Endothelial cell (in vitro differentiated cells): ENCODE measurements around the gene ICAM2. TPM values are rescaled to one million over a fixed set of nuclear protein-coding genes. Genes with fewer than 3 reads are reported as not detected.
A peak's percentile ranks its signal among the peaks of the same experiment; 100 is the strongest.

Experiments
- DNase-seq: peaks from one replicate; pipeline ENCODE4 v3.0.0; 2021; ENCODE audit warnings: low spot score
- H3K27ac Mint-ChIP-seq: one replicate; pipeline ENCODE4 v1.8.0; 2021; ENCODE audit warnings: mixed read lengths, inconsistent platforms; ENCODE audit not compliant: unreplicated experiment
- H3K27me3 Mint-ChIP-seq: one replicate; pipeline ENCODE4 v1.8.0; 2021; ENCODE audit warnings: mild to moderate bottlenecking, moderate library complexity, mixed read lengths, inconsistent platforms; ENCODE audit not compliant: unreplicated experiment
- H3K36me3 Mint-ChIP-seq: one replicate; pipeline ENCODE4 v1.8.0; 2021; ENCODE audit warnings: mild to moderate bottlenecking, low read depth, mixed read lengths, inconsistent platforms; ENCODE audit not compliant: unreplicated experiment
- H3K4me1 Mint-ChIP-seq: one replicate; pipeline ENCODE4 v1.8.0; 2021; ENCODE audit warnings: mild to moderate bottlenecking, mixed read lengths, inconsistent platforms; ENCODE audit not compliant: unreplicated experiment
- H3K4me3 Mint-ChIP-seq: one replicate; pipeline ENCODE4 v1.8.0; 2021; ENCODE audit warnings: mild to moderate bottlenecking, mixed read lengths, inconsistent platforms; ENCODE audit not compliant: unreplicated experiment
- H3K9me3 Mint-ChIP-seq: one replicate; pipeline ENCODE4 v1.8.0; 2021; ENCODE audit warnings: mixed read lengths, inconsistent platforms; ENCODE audit not compliant: unreplicated experiment
- total RNA-seq: library from RNA; stranded (reverse); fragmentation: NEBNext Ultra II Directional; extraction: Animal tissue kit (Norgen Biotek cat#: 25700); gene quantifications from one replicate; pipeline ENCODE4 v1.2.1, GENCODE V29; 2021; ENCODE audit not compliant: unreplicated experiment
- TF ChIP-seq, protein P1 (sequence below): fragments of 200-600 bp; sonication (generic); IDR thresholded peaks from one replicate; pipeline ENCODE4 v1.5.0; 2021; ENCODE audit warnings: antibody characterized with exemption; ENCODE audit not compliant: unreplicated experiment

ICAM2 gene
- total RNA-seq, 1 donor from 2014 or later: 52.1 TPM

DNA sequence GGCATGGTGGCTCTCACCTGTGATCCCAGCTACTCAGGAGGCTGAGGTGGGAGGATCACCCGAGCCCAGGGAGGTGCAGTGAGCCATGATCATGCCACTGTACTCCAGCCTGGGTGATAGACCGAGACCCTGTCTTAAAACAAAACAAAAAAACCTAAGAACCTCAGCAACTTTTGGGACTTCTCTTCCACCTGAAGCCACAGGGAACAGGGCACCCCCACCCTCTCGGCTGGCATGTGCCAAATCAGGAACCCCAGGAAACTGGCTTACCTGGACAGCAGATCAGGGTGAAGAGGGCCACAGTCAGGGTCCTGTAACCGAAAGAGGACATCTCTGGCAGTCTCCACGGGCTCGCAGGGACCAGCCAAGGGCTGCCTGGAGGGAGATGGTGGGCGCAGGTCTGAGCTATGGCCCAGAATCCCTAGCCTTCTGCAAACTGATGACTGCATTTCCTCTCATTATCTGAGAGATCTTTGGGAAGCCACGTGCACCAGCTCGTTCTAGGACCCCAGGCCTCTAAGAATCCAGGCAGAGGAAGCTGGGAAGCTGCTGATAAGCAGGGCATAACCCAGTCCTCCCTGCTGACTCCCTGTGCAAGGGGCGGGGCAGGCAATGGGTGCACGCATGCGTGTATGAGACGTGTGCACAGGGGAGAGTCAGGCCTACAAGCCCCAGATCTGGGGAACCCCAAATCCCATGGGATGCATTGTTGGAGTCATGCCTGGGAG, 13.9 kb downstream of the ICAM2 start:
- Mint-ChIP-seq H3K9me3 (no peaks in the 10 kb centered on the region), H3K27me3 (peaks cover 10% of the 10 kb centered on the region), H3K36me3 (peaks cover 17% of the 10 kb centered on the region), H3K4me3 (peak overlapping the region; percentile 25), H3K4me1 (peaks cover 50% of the 10 kb centered on the region), H3K27ac (peak overlapping the region; percentile 75)
- TF ChIP-seq, protein P1, sequence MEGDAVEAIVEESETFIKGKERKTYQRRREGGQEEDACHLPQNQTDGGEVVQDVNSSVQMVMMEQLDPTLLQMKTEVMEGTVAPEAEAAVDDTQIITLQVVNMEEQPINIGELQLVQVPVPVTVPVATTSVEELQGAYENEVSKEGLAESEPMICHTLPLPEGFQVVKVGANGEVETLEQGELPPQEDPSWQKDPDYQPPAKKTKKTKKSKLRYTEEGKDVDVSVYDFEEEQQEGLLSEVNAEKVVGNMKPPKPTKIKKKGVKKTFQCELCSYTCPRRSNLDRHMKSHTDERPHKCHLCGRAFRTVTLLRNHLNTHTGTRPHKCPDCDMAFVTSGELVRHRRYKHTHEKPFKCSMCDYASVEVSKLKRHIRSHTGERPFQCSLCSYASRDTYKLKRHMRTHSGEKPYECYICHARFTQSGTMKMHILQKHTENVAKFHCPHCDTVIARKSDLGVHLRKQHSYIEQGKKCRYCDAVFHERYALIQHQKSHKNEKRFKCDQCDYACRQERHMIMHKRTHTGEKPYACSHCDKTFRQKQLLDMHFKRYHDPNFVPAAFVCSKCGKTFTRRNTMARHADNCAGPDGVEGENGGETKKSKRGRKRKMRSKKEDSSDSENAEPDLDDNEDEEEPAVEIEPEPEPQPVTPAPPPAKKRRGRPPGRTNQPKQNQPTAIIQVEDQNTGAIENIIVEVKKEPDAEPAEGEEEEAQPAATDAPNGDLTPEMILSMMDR: no peak
- DNase-seq: peak; percentile 62

DNA sequence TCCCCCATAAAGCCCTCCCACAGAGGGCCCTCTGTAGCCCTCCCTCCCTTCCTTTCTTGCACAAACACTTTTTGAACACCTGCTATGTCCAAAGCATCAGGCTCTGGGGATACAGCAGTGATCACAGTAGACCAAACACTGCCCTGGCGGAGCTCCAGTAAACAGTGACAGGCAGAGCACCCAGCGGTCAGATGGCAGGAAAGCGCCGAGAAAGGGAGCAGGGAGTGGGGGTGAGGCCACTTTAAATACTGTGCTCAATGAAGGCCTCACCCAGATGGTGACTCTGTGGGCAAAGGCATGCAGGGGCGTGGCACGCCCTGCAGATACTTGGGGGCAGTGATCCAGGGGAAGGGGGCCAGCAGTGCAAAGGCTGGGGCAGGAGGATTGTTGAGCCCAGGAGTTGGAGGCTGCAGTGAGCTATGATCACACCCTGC, 14.7 kb downstream of the ICAM2 start:
- TF ChIP-seq, protein P1: no peak
- Mint-ChIP-seq H3K4me3 (peak overlapping the region; percentile 88), H3K27me3 (peaks cover 10% of the 10 kb centered on the region), H3K36me3 (peaks cover 17% of the 10 kb centered on the region), H3K9me3 (no peaks in the 10 kb centered on the region), H3K4me1 (peaks cover 52% of the 10 kb centered on the region), H3K27ac (peak overlapping the region; percentile 84)
- DNase-seq: no peak

DNA sequence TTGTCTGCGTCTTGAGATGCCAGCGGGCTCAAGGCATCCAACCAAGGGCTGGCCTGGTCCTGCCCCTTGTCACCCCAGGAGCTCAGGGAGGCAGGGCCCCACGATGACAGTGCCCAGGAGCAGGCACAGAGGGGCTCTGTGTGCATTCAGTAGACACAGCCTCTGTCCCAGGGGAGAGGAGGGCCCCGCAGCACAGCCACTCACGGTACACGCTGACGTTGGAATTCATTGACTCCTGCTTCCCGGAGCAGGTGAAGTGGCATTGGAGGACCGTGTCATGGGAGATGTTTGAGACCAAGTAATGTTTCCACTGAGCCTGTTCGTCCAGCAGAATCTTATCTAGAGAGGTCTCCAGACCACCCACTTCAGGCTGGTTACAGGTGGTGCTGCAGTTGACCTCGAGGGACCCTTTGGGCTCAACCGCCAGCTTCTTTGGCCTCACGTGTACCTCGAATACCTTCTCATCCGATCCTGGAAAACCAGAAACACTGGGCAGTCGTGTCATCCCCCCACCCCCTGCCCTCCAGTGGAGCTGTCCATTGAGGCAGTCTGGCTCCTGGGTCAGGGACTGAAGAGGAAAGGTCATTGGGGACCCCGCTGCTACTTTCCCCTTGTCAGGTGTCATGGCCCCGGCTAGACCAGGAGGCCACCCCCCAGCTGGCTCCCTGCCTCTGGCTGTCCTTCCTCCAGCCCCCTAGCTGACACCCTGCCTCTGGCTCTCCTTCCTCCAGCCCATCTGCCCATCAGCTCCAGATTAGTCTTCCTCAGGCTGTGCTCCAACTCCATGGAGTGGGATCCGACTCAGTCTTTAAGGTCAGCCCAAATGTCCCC, 15.3 kb downstream of the ICAM2 start:
- peaks cover 17% of the 10 kb centered on the region for H3K36me3 Mint-ChIP-seq
- peaks cover 11% of the 10 kb centered on the region for H3K27me3 Mint-ChIP-seq
- no peak for DNase-seq
- peak overlapping the region; percentile 84 for H3K27ac Mint-ChIP-seq
- peaks cover 50% of the 10 kb centered on the region for H3K4me1 Mint-ChIP-seq
- H3K9me3 Mint-ChIP-seq: no peaks in the 10 kb centered on the region
- TF ChIP-seq, protein P1: no peak
- peak overlapping the region; percentile 88 for H3K4me3 Mint-ChIP-seq

DNA sequence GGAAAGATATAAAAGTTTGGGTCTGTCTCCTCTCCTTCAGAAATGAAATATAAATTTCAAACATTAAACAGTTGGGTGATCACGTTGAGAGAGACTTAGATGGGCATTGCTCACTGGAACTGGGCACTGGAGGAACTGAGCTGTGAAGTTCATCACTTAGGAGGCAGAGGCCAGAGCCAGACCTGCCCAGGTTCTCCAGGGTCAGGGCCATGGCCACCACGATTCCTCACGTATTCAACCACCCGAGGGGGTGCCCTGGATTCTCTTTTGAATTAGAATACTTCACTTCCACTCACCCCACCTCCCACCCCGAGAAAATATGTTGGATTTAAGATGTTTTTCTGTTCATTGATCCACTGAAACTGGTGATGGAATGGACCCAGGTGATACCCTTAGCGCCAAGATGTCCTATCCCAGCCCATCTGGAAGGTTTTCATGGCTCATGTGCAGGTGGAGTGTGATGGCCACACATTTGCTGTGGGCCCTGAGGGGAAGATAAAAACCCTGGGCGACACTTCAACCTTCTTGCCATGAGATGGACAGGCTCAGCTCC, 16.1 kb downstream of the ICAM2 start:
- Mint-ChIP-seq H3K9me3 (no peaks in the 10 kb centered on the region), H3K36me3 (peaks cover 19% of the 10 kb centered on the region), H3K27ac (no peak overlapping the region), H3K4me1 (peaks cover 51% of the 10 kb centered on the region), H3K4me3 (no peak overlapping the region), H3K27me3 (peaks cover 16% of the 10 kb centered on the region)
- no peak for DNase-seq
- TF ChIP-seq, protein P1: no peak
